Adipocyte (in vitro differentiated cells): ENCODE results near the gene KLK15.
"Not testable (repeated sequence)": the region's sequence is repeated elsewhere in the genome, so short reads cannot be mapped to it uniquely, and the experiment has no call there.

Source experiments
- DNase-seq: peaks from one replicate; pipeline ENCODE4 v3.0.0-alpha.2; 2015; ENCODE audit warnings: low read depth
- H3K27me3 ChIP-seq: replicated peaks from 2 replicates; pipeline ENCODE4 v1.7.0; 2013; ENCODE audit warnings: mild to moderate bottlenecking, low read length, moderate library complexity; ENCODE audit not compliant: control insufficient read depth, insufficient read depth
- H3K36me3 ChIP-seq: 2 replicates; pipeline ENCODE4 v1.7.0; 2013; ENCODE audit warnings: low read length, mild to moderate bottlenecking, moderate library complexity; ENCODE audit not compliant: control insufficient read depth, insufficient read depth, severe bottlenecking
- H3K4me1 ChIP-seq: 2 replicates; pipeline ENCODE4 v1.7.0; 2013; ENCODE audit warnings: mild to moderate bottlenecking, low read length, moderate library complexity; ENCODE audit not compliant: control insufficient read depth, insufficient read depth
- H3K4me3 ChIP-seq: 2 replicates; pipeline ENCODE4 v1.7.0; 2013; ENCODE audit warnings: mild to moderate bottlenecking, low read length, moderate library complexity
- H3K9ac ChIP-seq: 2 replicates; pipeline ENCODE4 v1.7.0; 2013; ENCODE audit warnings: mild to moderate bottlenecking, low read length, moderate library complexity
- H3K9me3 ChIP-seq: 2 replicates; pipeline ENCODE4 v1.7.0; 2013; ENCODE audit warnings: mild to moderate bottlenecking, low read length, moderate library complexity; ENCODE audit not compliant: control insufficient read depth

KLK15 gene

GRCh38 chr19:50818859-50819472 lies 14.4 kb downstream of the KLK15 start:
- H3K9me3 ChIP-seq: peaks cover 5% of the 10 kb centered on the region
- no peaks in the 10 kb centered on the region for H3K36me3 ChIP-seq
- no peak overlapping the region for H3K9ac ChIP-seq
- H3K4me3 ChIP-seq: no peak overlapping the region
- peaks cover 4% of the 10 kb centered on the region for H3K4me1 ChIP-seq
- peaks cover 56% of the 10 kb centered on the region for H3K27me3 ChIP-seq
- no peak for DNase-seq

GRCh38 chr19:50817941-50818858 lies 15.2 kb downstream of the KLK15 start:
- Histone ChIP-seq H3K4me3 (no peak overlapping the region), H3K9ac (no peak overlapping the region), H3K27me3 (peaks cover 56% of the 10 kb centered on the region), H3K36me3 (no peaks in the 10 kb centered on the region), H3K9me3 (peaks cover 5% of the 10 kb centered on the region), H3K4me1 (peaks cover 4% of the 10 kb centered on the region)
- peak; percentile 24 for DNase-seq

- DNase-seq: no peak
- Histone ChIP-seq H3K9me3 (peaks cover 5% of the 10 kb centered on the region), H3K4me1 (peaks cover 4% of the 10 kb centered on the region), H3K4me3 (no peak overlapping the region), H3K36me3 (no peaks in the 10 kb centered on the region), H3K9ac (no peak overlapping the region), H3K27me3 (peaks cover 41% of the 10 kb centered on the region)
Observed at GRCh38 chr19:50815439-50815838, 17.9 kb downstream of the KLK15 start.

GRCh38 chr19:50814883-50815282 lies 18.5 kb downstream of the KLK15 start:
- H3K9me3 ChIP-seq: peaks cover 5% of the 10 kb centered on the region
- no peaks in the 10 kb centered on the region for H3K36me3 ChIP-seq
- no peak for DNase-seq
- H3K9ac ChIP-seq: no peak overlapping the region
- peaks cover 39% of the 10 kb centered on the region for H3K27me3 ChIP-seq
- H3K4me3 ChIP-seq: no peak overlapping the region
- H3K4me1 ChIP-seq: peaks cover 4% of the 10 kb centered on the region

GRCh38 chr19:50812474-50812873 lies 20.9 kb downstream of the KLK15 start:
- H3K9me3 ChIP-seq: peaks cover 5% of the 10 kb centered on the region
- peaks cover 2% of the 10 kb centered on the region for H3K4me1 ChIP-seq
- no peak for DNase-seq
- H3K4me3 ChIP-seq: no peak overlapping the region
- H3K27me3 ChIP-seq: peaks cover 18% of the 10 kb centered on the region
- no peaks in the 10 kb centered on the region for H3K36me3 ChIP-seq
- no peak overlapping the region for H3K9ac ChIP-seq

- not testable (repeated sequence) for H3K9me3 ChIP-seq, DNase-seq, H3K9ac ChIP-seq, H3K4me3 ChIP-seq, H3K36me3 ChIP-seq, H3K4me1 ChIP-seq
- H3K27me3 ChIP-seq: peaks cover 18% of the 10 kb centered on the region
Observed at GRCh38 chr19:50811622-50812238, 21.6 kb downstream of the KLK15 start.

GRCh38 chr19:50808856-50809255 lies 24.5 kb downstream of the KLK15 start:
- no peaks in the 10 kb centered on the region for H3K36me3 ChIP-seq
- no peak overlapping the region for H3K4me3 ChIP-seq
- peaks cover 7% of the 10 kb centered on the region for H3K27me3 ChIP-seq
- no peaks in the 10 kb centered on the region for H3K4me1 ChIP-seq
- H3K9ac ChIP-seq: no peak overlapping the region
- no peak for DNase-seq
- H3K9me3 ChIP-seq: no peaks in the 10 kb centered on the region

- Histone ChIP-seq H3K4me1 (peaks cover 15% of the 10 kb centered on the region), H3K27me3 (no peaks in the 10 kb centered on the region), H3K36me3 (peaks cover 14% of the 10 kb centered on the region), H3K9me3 (no peaks in the 10 kb centered on the region), H3K4me3 (peak overlapping the region; percentile 99), H3K9ac (peak overlapping the region; percentile 100)
- peak; percentile 100 for DNase-seq
Observed at GRCh38 chr19:50804420-50805272, 28.7 kb downstream of the KLK15 start.

- H3K4me1 ChIP-seq: peaks cover 15% of the 10 kb centered on the region
- peak overlapping the region; percentile 100 for H3K9ac ChIP-seq
- no peaks in the 10 kb centered on the region for H3K9me3 ChIP-seq
- H3K27me3 ChIP-seq: no peaks in the 10 kb centered on the region
- DNase-seq: peak; percentile 55
- peak overlapping the region; percentile 99 for H3K4me3 ChIP-seq
- peaks cover 20% of the 10 kb centered on the region for H3K36me3 ChIP-seq
Observed at GRCh38 chr19:50803633-50804419, 29.5 kb downstream of the KLK15 start.

- Histone ChIP-seq H3K4me3 (no peak overlapping the region), H3K4me1 (peaks cover 15% of the 10 kb centered on the region), H3K36me3 (peaks cover 39% of the 10 kb centered on the region), H3K27me3 (no peaks in the 10 kb centered on the region), H3K9me3 (no peaks in the 10 kb centered on the region), H3K9ac (no peak overlapping the region)
- DNase-seq: no peak
Observed at GRCh38 chr19:50801107-50801506, 32.3 kb downstream of the KLK15 start.
